Endothelial cell of umbilical vein (primary cell): ENCODE results near the gene TRDMT1. TPM values are rescaled to one million over a fixed set of nuclear protein-coding genes. Genes with fewer than 3 reads are reported as not detected.

Experiments used
- BruUV-seq: library from RNA; stranded (reverse); fragments of 400-500 nt; replicated peaks from 2 replicates; lab custom pipeline; 2021; lab: Mats Ljungman, UMichigan
- CTCF ChIA-PET: fragments of 300-600, 350-600 bp; sonication (Branson Sonifier 250); formaldehyde crosslinking; loops from one replicate; lab custom pipeline; 2021; ENCODE audit warnings: antibody characterized with exemption, inconsistent platforms; lab: Charles Lee
- POLR2A ChIA-PET: fragments of 300-600, 350-600 bp; sonication (Branson Sonifier 250); formaldehyde crosslinking; loops from one replicate; lab custom pipeline; 2021; ENCODE audit warnings: antibody characterized with exemption, inconsistent platforms; lab: Charles Lee
- DNase-seq: peaks from one replicate; pipeline ENCODE4 v3.0.0-alpha.2; 2011; ENCODE audit warnings: low read depth, low spot score
- FAIRE-seq: peaks from 2 replicates; lab custom pipeline; 2011; peaks lifted over from hg19 to GRCh38; lab: Jason Lieb, UNC
- H2AFZ ChIP-seq: 2 replicates; pipeline ENCODE4 v1.6.0; 2012; ENCODE audit warnings: low read depth, low read length, control low read depth, inconsistent platforms
- H3K27ac ChIP-seq: 2 replicates; pipeline ENCODE4 v1.5.1; 2011; ENCODE audit warnings: low read depth, mild to moderate bottlenecking, control low read depth, low read length, moderate library complexity; ENCODE audit not compliant: insufficient read depth
- H3K27me3 ChIP-seq, 2 experiments: 2 replicates each; pipeline versions ENCODE4 v1.6.0 to v1.6.1; 2011; ENCODE audit warnings: low read length in 2 of 2, mixed read lengths in 1 of 2; ENCODE audit not compliant: control insufficient read depth in 2 of 2, insufficient read depth in 2 of 2
- H3K36me3 ChIP-seq, 2 experiments: 2 replicates in 1 of 2; 3 replicates in 1 of 2; pipeline ENCODE4 v1.5.1; 2011; ENCODE audit warnings: low read length in 2 of 2, mild to moderate bottlenecking in 1 of 2, moderate library complexity in 1 of 2; ENCODE audit not compliant: control insufficient read depth in 2 of 2, insufficient read depth in 2 of 2; ENCODE audit errors: extremely low read depth in 1 of 2
- H3K4me1 ChIP-seq: 3 replicates; pipeline ENCODE4 v1.5.1; 2011; ENCODE audit warnings: mild to moderate bottlenecking, low read length; ENCODE audit not compliant: control insufficient read depth, insufficient read depth; ENCODE audit errors: extremely low read depth
- H3K4me2 ChIP-seq: 2 replicates; pipeline ENCODE4 v1.6.1; 2011; ENCODE audit warnings: low read length, control low read depth, mixed read lengths; ENCODE audit not compliant: insufficient read depth
- H3K4me3 ChIP-seq, 3 experiments: fragments of 200-600 bp in 1 of 3; sonication (generic), shearing (Covaris generic) in 1 of 3; replicated peaks in 1 of 3; 2 replicates each; pipeline ENCODE4 v1.5.1; 2011 to 2016; ENCODE audit warnings: control low read depth in 3 of 3, low read length in 3 of 3, mild to moderate bottlenecking in 2 of 3, inconsistent platforms in 1 of 3, low read depth in 1 of 3, moderate library complexity in 1 of 3; ENCODE audit not compliant: insufficient read depth in 1 of 3
- H3K79me2 ChIP-seq: 2 replicates; pipeline ENCODE4 v1.6.0; 2012; ENCODE audit warnings: low read length, inconsistent platforms; ENCODE audit not compliant: control insufficient read depth, insufficient read depth
- H3K9ac ChIP-seq: replicated peaks from 2 replicates; pipeline ENCODE3; 2011; ENCODE audit warnings: low read length, control low read depth; ENCODE audit not compliant: insufficient read depth; ENCODE audit errors: extremely low read depth
- H3K9me1 ChIP-seq: replicated peaks from 3 replicates; pipeline ENCODE4 v1.6.0; 2011; ENCODE audit warnings: mild to moderate bottlenecking, low read length; ENCODE audit not compliant: control insufficient read depth, insufficient read depth; ENCODE audit errors: extremely low read depth
- H3K9me3 ChIP-seq: replicated peaks from 2 replicates; pipeline ENCODE4 v1.5.1; 2012; ENCODE audit warnings: low read length, inconsistent platforms; ENCODE audit not compliant: control insufficient read depth, insufficient read depth
- H4K20me1 ChIP-seq: replicated peaks from 2 replicates; pipeline ENCODE3; 2011; ENCODE audit warnings: mild to moderate bottlenecking, low read length; ENCODE audit not compliant: control insufficient read depth, insufficient read depth; ENCODE audit errors: extremely low read depth
- EZH2 ChIP-seq: IDR thresholded peaks from 2 replicates; pipeline ENCODE4 v1.6.1; 2012; ENCODE audit warnings: borderline replicate concordance, low read depth, mild to moderate bottlenecking, moderate library complexity, low read length, inconsistent platforms; ENCODE audit not compliant: severe bottlenecking
- FOS ChIP-seq: IDR thresholded peaks from 2 replicates; pipeline ENCODE4 v1.6.1; 2011; ENCODE audit warnings: mild to moderate bottlenecking, low read length, moderate library complexity, borderline replicate concordance; ENCODE audit not compliant: insufficient read depth
- GATA2 ChIP-seq: IDR thresholded peaks from 2 replicates; pipeline ENCODE4 v1.7.0; 2011; ENCODE audit warnings: low read depth, mild to moderate bottlenecking, moderate library complexity, mixed read lengths, low read length; ENCODE audit not compliant: insufficient read length, insufficient read depth
- JUN ChIP-seq: IDR thresholded peaks from 2 replicates; pipeline ENCODE4 v1.6.1; 2011; ENCODE audit warnings: borderline replicate concordance, low read depth; ENCODE audit not compliant: insufficient read length, insufficient read depth
- MAX ChIP-seq: IDR thresholded peaks from 2 replicates; pipeline ENCODE4 v1.6.1; 2011; ENCODE audit not compliant: insufficient read depth, insufficient read length
- MYC ChIP-seq: IDR thresholded peaks from one replicate; pipeline ENCODE4 v1.6.1; 2011; ENCODE audit warnings: mild to moderate bottlenecking, low read depth, low read length
- POLR2A ChIP-seq: IDR thresholded peaks from 2 replicates; pipeline ENCODE4 v1.6.1; 2012; ENCODE audit warnings: low read depth, mild to moderate bottlenecking, control low read depth, low read length
- POLR2AphosphoS5 ChIP-seq: IDR thresholded peaks from 2 replicates; pipeline ENCODE4 v1.6.1; 2012; ENCODE audit warnings: low read depth, mild to moderate bottlenecking, control low read depth, low read length, moderate library complexity; ENCODE audit not compliant: insufficient read depth
- dilution Hi-C: fragments of 300-500 bp; cut with MboI; formaldehyde crosslinking; loops from one replicate; pipeline ENCODE4 v1.15.0; 2019; ENCODE audit warnings: low sequenced_read_pairs; ENCODE audit not compliant: extremely low pct_ligation_motif_present
- intact Hi-C: fragments of 100-400 bp; cut with micrococcal nuclease; formaldehyde crosslinking; loops from one replicate; pipeline ENCODE4 v1.10.0; 2022
- polyA plus RNA-seq, 4 experiments: library from polyadenylated mRNA; depleted of rRNA in 3 of 4; stranded (reverse) in 3 of 4; unstranded in 1 of 4; fragments of >200 nt; gene quantifications; 2 replicates each; pipeline versions ENCODE4 v1.2.1 to v1.2.3, GENCODE V29; 2011 to 2012; ENCODE audit warnings: missing spikeins in 1 of 4
- total RNA-seq: library from RNA; stranded (reverse); gene quantifications from 2 replicates; pipeline ENCODE4 v1.2.3, GENCODE V29; 2021
- TF ChIP-seq, protein P1 (sequence below), 2 donors: IDR thresholded peaks; 1 replicate in 1 of 2; 2 replicates in 1 of 2; pipeline ENCODE4 v1.5.1; 2011; ENCODE audit warnings: low read length in 2 of 2, mild to moderate bottlenecking in 2 of 2, moderate library complexity in 2 of 2, control low read depth in 1 of 2, inconsistent platforms in 1 of 2, low read depth in 1 of 2; ENCODE audit not compliant: insufficient read depth in 1 of 2; ENCODE audit errors: extremely low read depth in 1 of 2

Gene TRDMT1
- total and polyA plus RNA-seq, 2 donors (not counting 3 experiments of a cell fraction or from before 2014, with no cell fraction given): 10.0 to 12.3 TPM

DNA sequence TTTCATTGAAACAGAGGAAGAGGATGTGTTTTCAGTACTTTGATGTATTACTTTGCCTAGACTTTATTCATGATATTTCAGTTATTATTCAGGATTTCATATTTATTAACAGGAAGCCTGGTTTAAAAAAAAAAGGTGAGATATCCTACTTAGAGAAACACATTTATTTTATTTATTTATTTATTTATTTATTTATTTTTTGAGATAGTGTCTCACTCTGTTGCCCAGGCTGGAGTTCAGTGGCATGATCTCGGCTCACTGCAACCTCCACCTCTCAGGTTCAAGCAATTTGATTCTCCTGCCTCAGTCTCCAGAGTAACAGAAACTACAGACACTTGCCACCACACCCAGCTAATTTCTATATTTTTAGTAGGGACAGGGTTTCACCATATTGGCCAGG is 24.5 kb downstream of the TRDMT1 start:
- dilution Hi-C loops: no loop called here
- H3K4me1 ChIP-seq: no peaks in the 10 kb centered on the region
- intact Hi-C loops: no loop called here
- ChIA-PET POLR2A (no interaction called here), CTCF (no interaction called here)
- no peak overlapping the region for H3K4me3 ChIP-seq
- no peak overlapping the region for H3K4me2 ChIP-seq
- no peak overlapping the region for H3K9ac ChIP-seq
- no peaks in the 10 kb centered on the region for H3K36me3 ChIP-seq
- no TSS peak for BruUV-seq
- no peaks in the 10 kb centered on the region for H3K27me3 ChIP-seq
- H3K9me3 ChIP-seq: no peaks in the 10 kb centered on the region
- FAIRE-seq (no peak), DNase-seq (no peak)
- no peak overlapping the region for H3K27ac ChIP-seq
- no peaks in the 10 kb centered on the region for H4K20me1 ChIP-seq
- H3K79me2 ChIP-seq: no peaks in the 10 kb centered on the region
- no peak for TF ChIP-seq POLR2AphosphoS5
- no peak for TF ChIP-seq MAX
- no peak for TF ChIP-seq EZH2
- TF ChIP-seq, protein P1, sequence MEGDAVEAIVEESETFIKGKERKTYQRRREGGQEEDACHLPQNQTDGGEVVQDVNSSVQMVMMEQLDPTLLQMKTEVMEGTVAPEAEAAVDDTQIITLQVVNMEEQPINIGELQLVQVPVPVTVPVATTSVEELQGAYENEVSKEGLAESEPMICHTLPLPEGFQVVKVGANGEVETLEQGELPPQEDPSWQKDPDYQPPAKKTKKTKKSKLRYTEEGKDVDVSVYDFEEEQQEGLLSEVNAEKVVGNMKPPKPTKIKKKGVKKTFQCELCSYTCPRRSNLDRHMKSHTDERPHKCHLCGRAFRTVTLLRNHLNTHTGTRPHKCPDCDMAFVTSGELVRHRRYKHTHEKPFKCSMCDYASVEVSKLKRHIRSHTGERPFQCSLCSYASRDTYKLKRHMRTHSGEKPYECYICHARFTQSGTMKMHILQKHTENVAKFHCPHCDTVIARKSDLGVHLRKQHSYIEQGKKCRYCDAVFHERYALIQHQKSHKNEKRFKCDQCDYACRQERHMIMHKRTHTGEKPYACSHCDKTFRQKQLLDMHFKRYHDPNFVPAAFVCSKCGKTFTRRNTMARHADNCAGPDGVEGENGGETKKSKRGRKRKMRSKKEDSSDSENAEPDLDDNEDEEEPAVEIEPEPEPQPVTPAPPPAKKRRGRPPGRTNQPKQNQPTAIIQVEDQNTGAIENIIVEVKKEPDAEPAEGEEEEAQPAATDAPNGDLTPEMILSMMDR (IDR thresholded peaks at IDR 0.05; ENCODE audit: extremely low read depth in 1 of 2, insufficient read depth in 1 of 2, low read depth in 1 of 2, low read length in 2 of 2): no peak
- no peak for TF ChIP-seq JUN
- no peak for TF ChIP-seq MYC
- no peak for TF ChIP-seq GATA2
- TF ChIP-seq FOS: no peak
- no peak for TF ChIP-seq POLR2A
- no peaks in the 10 kb centered on the region for H3K9me1 ChIP-seq
- no peak overlapping the region for H2AFZ ChIP-seq
